Measurements from ENCODE around the gene DYNC2LI1. TPM values are rescaled to one million over a fixed set of nuclear protein-coding genes. Genes with fewer than 3 reads are reported as not detected.

DYNC2LI1 gene
- polyA plus RNA-seq, 1 donor from 2014 or later: 5.6 TPM

Other genes with a start within 250 kb of the DYNC2LI1 start
- gene THADA, start 178.0 kb upstream of the DYNC2LI1 start, polyA plus RNA-seq: 13.7 TPM
- gene PLEKHH2, start 136.8 kb upstream of the DYNC2LI1 start, polyA plus RNA-seq: 0.46 TPM
- not detected for gene C1GALT1C1L, start 97.6 kb upstream of the DYNC2LI1 start, polyA plus RNA-seq
- gene ABCG5, start 64.8 kb downstream of the DYNC2LI1 start, polyA plus RNA-seq: not detected
- gene ABCG8, start 64.9 kb downstream of the DYNC2LI1 start, polyA plus RNA-seq: not detected
- gene LRPPRC, start 221.9 kb downstream of the DYNC2LI1 start, polyA plus RNA-seq: 36.5 TPM

All from IgD-negative memory B cell (primary cell).